ENCODE measurements around the gene TUT7.

The TUT7 gene

DNA sequence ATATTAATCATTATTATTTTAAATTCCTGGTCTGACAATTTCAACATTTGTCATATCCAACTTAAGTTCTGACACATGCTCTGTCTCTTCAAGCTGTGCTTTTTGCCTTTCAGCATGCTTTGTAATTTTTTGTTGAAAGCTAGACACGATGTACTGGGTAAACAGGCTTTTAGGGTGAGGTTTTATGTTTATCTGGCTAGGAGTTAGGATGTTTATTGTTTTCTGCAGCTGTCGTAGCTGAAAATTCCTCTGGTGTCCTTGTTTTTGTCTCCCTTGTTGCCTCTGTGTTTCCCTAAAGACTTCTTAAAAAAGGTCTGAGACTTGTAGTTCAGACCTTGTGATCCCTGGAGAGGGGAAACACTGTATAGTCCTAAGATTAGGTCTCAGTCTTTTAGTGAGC lies 20.6 kb downstream of the TUT7 start:
- Histone ChIP-seq H3K36me3 (ENCODE audit: low read length) (peaks cover 60% of the 10 kb centered on the region), H3K9me3 (ENCODE audit: insufficient read depth, low read length) (no peaks in the 10 kb centered on the region), H3K9ac (ENCODE audit: low read length) (no peak overlapping the region), H2AFZ (ENCODE audit: low read depth, low read length, severe bottlenecking) (no peak overlapping the region), H3K27me3 (ENCODE audit: low read length) (no peaks in the 10 kb centered on the region), H3K27ac (ENCODE audit: low read depth, low read length) (no peak overlapping the region), H3F3A (ENCODE audit: insufficient read depth) (no peaks in the 10 kb centered on the region), H3K4me3 (ENCODE audit: insufficient read depth, low read length, poor library complexity, severe bottlenecking) (no peak overlapping the region), H3K4me2 (ENCODE audit: low read depth, low read length, poor library complexity, severe bottlenecking) (no peak overlapping the region), H4K20me1 (ENCODE audit: low read depth, low read length) (no peaks in the 10 kb centered on the region), H3K9me2 (replicated peaks; ENCODE audit: insufficient read depth, low read length) (no peaks in the 10 kb centered on the region), H3K79me2 (ENCODE audit: insufficient read depth, low read length) (no peaks in the 10 kb centered on the region)
- TF ChIP-seq, protein P1, sequence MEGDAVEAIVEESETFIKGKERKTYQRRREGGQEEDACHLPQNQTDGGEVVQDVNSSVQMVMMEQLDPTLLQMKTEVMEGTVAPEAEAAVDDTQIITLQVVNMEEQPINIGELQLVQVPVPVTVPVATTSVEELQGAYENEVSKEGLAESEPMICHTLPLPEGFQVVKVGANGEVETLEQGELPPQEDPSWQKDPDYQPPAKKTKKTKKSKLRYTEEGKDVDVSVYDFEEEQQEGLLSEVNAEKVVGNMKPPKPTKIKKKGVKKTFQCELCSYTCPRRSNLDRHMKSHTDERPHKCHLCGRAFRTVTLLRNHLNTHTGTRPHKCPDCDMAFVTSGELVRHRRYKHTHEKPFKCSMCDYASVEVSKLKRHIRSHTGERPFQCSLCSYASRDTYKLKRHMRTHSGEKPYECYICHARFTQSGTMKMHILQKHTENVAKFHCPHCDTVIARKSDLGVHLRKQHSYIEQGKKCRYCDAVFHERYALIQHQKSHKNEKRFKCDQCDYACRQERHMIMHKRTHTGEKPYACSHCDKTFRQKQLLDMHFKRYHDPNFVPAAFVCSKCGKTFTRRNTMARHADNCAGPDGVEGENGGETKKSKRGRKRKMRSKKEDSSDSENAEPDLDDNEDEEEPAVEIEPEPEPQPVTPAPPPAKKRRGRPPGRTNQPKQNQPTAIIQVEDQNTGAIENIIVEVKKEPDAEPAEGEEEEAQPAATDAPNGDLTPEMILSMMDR (IDR thresholded peaks at IDR 0.05; ENCODE audit: insufficient read depth, low read length, poor library complexity, severe bottlenecking), result no peak
- no peak for TF ChIP-seq EZH2phosphoT487 (conservative IDR thresholded peaks at IDR 0.05; ENCODE audit: low read length)

GRCh38 chr9:86330186-86330585 lies 24.0 kb downstream of the TUT7 start:
- Histone ChIP-seq H3K9me3 (ENCODE audit: insufficient read depth, low read length) (no peaks in the 10 kb centered on the region), H2AFZ (ENCODE audit: low read depth, low read length, severe bottlenecking) (no peak overlapping the region), H3K36me3 (ENCODE audit: low read length) (peaks cover 52% of the 10 kb centered on the region), H3K79me2 (ENCODE audit: insufficient read depth, low read length) (no peaks in the 10 kb centered on the region), H3K27ac (ENCODE audit: low read depth, low read length) (no peak overlapping the region), H3K4me2 (ENCODE audit: low read depth, low read length, poor library complexity, severe bottlenecking) (no peak overlapping the region), H3K4me3 (ENCODE audit: insufficient read depth, low read length, poor library complexity, severe bottlenecking) (no peak overlapping the region), H4K20me1 (ENCODE audit: low read depth, low read length) (no peaks in the 10 kb centered on the region), H3K9ac (ENCODE audit: low read length) (no peak overlapping the region), H3F3A (ENCODE audit: insufficient read depth) (no peaks in the 10 kb centered on the region), H3K9me2 (replicated peaks; ENCODE audit: insufficient read depth, low read length) (no peaks in the 10 kb centered on the region), H3K27me3 (ENCODE audit: low read length) (no peaks in the 10 kb centered on the region)
- TF ChIP-seq EZH2phosphoT487 (conservative IDR thresholded peaks at IDR 0.05; ENCODE audit: low read length), result no peak
- TF ChIP-seq, protein P1 (IDR thresholded peaks at IDR 0.05; ENCODE audit: insufficient read depth, low read length, poor library complexity, severe bottlenecking), result no peak

GRCh38 chr9:86329649-86330048 lies 24.6 kb downstream of the TUT7 start:
- Histone ChIP-seq H3K9ac (ENCODE audit: low read length) (no peak overlapping the region), H2AFZ (ENCODE audit: low read depth, low read length, severe bottlenecking) (no peak overlapping the region), H3K4me3 (ENCODE audit: insufficient read depth, low read length, poor library complexity, severe bottlenecking) (no peak overlapping the region), H3K4me2 (ENCODE audit: low read depth, low read length, poor library complexity, severe bottlenecking) (no peak overlapping the region), H3K9me2 (replicated peaks; ENCODE audit: insufficient read depth, low read length) (no peaks in the 10 kb centered on the region), H3K27ac (ENCODE audit: low read depth, low read length) (no peak overlapping the region), H3F3A (ENCODE audit: insufficient read depth) (0 out of 2 replicates have a peak, but pooled peaks cover 5% of the 10 kb centered on the region), H4K20me1 (ENCODE audit: low read depth, low read length) (no peaks in the 10 kb centered on the region), H3K36me3 (ENCODE audit: low read length) (peaks cover 52% of the 10 kb centered on the region), H3K27me3 (ENCODE audit: low read length) (no peaks in the 10 kb centered on the region), H3K9me3 (ENCODE audit: insufficient read depth, low read length) (no peaks in the 10 kb centered on the region), H3K79me2 (ENCODE audit: insufficient read depth, low read length) (no peaks in the 10 kb centered on the region)
- TF ChIP-seq EZH2phosphoT487 (conservative IDR thresholded peaks at IDR 0.05; ENCODE audit: low read length), result no peak
- TF ChIP-seq, protein P1 (IDR thresholded peaks at IDR 0.05; ENCODE audit: insufficient read depth, low read length, poor library complexity, severe bottlenecking), result no peak

Data from SU-DHL-6 (cell line).